IPS-18c (cell line): ENCODE measurements around the gene HYOU1.
"Not testable (repeated sequence)": the region's sequence is repeated elsewhere in the genome, so short reads cannot be mapped to it uniquely, and the experiment has no call there.

Source experiments
- H3K4me3 ChIP-seq: 2 replicates; pipeline ENCODE4 v1.7.0; 2013; ENCODE audit warnings: low read depth, mild to moderate bottlenecking, low read length, moderate library complexity; ENCODE audit not compliant: insufficient read depth
- H3K9me3 ChIP-seq: one replicate; pipeline ENCODE4 v1.6.1; 2013; ENCODE audit warnings: mild to moderate bottlenecking, low read length, moderate library complexity; ENCODE audit not compliant: control insufficient read depth, insufficient read depth

The HYOU1 gene

DNA sequence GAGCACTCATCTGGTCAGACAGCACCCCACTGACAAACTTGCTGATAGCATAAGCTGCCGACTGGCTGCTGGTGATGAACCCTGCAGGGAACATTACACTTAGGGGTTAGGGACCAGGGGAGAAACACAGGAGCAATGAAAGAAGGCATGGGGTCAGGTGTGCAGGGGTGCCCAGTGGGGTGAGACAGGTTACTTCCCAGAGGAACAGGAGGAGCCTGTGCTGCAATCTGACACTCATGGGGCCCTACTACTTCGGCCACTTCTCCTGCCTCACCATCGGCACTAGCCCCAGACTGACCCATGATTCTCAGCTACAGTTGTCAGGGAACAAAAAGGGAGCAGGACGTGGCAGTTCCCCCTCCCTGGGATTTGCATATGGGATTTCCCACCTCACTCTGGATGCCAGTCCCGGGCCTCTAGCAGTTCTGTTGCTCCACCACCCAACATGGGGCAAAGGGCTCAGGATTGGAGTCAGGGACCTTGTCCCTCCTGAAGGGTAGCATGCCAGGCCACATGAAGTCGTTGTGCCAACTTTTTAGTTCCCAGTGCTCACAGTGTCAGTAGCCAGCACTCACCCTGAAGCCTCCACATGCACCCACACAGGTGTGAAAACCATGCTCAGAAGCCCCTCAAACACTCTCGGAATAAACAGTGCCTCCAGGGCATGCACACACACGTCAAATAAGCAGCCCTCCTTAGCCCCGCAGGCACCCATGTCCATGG, 28.5 kb downstream of the HYOU1 start:
- Histone ChIP-seq H3K9me3 (no peaks in the 10 kb centered on the region), H3K4me3 (no peak overlapping the region)

DNA sequence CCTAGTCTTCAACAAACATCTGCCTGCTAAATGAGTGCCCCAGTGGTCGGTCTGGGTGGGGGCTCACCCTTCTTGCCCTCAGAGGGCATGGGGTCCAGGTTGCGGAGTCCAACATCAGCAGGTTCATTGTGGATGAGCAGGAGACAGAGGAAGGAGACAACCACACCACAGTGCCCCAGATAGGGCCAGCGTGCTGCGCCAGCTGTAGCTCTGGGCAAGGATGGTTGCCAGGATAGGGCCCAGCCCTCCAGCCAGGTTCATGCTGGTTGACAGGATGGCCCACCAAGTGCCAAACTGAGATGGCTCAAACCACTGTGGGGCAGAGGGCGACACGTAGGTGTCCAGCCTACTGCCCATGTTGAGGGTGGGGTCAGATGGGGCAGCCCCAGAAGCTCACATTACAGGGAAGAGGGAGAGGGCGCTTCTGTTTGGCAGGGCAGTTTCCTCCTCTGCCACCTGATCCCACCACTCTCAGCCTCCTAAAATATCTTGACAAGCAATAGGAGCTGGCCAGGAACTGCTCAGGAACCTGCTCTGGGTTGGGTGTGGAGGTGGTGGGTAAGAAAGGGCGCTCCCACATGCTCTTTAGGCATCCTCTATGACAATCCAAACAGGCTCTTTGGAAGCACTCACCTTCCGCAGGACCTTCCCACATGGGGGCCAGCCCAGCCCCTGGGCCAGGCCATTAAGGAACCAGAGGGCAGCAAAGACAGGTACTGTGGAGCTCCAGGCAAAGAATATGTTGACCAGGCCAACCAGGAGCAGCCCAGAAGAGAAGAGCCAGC, 29.3 kb downstream of the HYOU1 start:
- Histone ChIP-seq H3K4me3 (no peak overlapping the region), H3K9me3 (no peaks in the 10 kb centered on the region)

DNA sequence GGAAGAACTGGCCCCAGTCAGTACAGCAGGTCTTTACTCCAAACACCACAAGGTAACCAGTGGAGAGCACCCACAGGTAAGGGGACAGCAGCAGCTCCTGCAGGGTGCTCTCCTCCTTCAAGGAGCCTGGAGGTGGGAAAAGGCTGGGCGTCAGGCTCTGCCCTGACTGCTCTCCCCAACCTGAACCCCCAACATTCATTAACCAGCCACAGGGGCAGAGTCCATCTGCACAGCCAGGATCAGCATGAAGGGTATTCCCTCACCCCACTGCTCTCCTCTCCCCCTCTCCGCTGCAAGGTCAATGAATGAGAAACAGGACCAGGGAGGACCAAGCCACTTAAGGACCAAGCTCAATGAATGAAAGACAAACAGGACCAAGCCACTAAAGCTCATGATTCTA, 30.0 kb downstream of the HYOU1 start:
- Histone ChIP-seq H3K9me3 (no peaks in the 10 kb centered on the region), H3K4me3 (no peak overlapping the region)

DNA sequence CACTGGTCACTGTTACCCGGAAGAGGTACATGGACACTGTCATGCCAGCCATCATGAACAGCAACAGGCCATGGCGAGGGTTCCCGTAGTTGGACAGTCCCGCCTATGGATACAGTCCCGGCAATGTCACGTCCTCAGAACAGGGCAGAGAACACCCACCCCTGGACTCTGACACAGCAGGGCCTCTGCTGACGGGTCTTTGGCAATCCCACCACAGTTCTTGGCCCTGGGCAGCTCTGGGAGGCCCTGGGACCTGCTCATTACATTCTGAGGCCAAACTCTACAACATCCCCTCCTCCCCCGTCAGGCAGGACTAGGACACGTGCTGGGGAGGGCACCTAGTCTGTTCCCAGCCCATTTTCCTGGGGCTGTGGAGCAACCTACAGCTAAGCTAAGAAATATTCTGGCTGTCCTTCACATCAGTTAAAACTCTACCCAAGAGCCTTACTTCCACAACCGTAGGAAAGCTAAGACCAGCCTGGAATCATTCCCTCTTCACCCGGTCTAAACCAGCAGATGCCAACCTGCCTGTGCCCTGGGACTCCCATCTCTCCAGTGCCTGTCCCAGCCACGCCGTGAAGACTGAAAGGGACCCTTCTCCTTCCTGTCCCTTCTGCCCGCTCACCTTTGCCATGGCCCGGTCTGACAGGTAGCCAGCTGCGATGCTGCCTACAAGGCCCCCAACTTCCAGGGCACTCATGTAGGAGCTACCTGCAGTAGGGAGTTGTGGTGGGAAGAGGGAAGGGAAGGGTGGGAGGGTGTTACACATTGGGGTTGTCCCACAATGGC, 30.8 kb downstream of the HYOU1 start:
- Histone ChIP-seq H3K4me3 (no peak overlapping the region), H3K9me3 (no peaks in the 10 kb centered on the region)

DNA sequence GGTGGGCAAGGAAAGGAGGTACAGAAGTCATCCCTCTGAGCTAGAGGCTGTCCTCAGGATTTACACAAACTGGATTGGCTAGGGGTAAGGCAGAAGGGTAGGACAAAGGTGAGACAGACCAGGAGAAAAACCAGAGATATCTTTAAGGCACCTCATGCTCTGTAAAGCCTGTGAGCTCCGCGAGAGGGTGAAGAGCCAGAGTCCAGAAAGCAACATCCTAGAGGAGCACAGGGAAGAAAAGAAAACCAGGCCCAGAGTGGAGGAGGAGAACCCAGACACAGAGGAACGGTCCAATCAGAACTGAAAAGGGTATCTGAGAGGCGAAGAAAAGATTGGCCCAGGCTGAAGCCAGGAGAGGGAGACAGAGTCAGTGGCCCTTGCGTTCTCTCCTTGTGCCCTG, 31.5 kb downstream of the HYOU1 start:
- Histone ChIP-seq H3K9me3 (no peaks in the 10 kb centered on the region), H3K4me3 (no peak overlapping the region)

DNA sequence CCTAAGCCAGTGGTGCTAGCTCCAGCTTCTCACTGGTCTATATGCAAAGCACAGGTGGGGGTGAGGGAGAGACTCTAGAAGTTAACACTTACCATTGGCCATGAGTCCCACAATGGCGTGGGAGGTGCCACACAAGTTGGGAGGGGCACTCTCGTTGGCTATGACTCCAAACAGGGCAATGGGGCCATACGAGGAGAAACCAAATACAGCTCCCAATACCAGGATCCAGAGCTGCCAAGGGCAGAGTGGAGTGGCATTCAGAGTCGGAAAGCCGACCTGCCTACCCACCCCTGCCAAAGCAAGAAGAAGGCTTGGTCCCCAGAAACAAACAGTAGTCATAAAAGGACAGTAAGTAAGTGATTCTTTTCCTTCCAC, 31.9 kb downstream of the HYOU1 start:
- H3K4me3 ChIP-seq: no peak overlapping the region

DNA sequence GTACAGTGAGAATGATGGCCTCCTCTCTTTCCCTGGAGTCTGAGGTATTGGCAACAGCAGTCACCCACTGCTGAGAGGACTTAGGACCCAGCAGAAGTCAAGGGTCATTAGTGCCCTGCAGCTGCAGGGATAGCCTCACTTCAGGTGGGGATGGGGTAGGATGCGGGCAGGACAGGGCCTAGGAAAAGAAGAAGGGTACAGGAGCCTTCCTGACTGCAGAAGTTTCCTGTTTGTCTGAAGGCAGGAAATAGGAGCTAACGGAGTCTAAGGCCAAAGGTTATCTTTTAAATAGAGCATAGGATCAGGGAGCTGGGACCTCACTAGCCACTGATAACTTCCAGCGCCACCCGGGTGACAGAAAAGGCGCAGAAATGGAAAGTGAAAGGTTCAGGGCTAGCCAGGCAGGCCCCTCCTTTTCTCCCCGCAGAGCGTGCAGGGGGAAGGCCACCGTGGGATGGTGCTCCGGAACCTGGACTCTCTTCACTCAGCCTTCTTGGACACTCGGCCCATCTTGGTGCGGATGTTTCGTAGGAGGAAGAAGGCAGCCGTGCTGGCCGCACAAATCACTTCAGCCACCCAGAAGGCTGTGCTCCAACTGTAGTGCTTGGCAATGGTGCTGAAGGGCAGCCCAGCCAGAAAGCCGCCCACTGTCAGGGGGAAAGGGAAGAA, 32.4 kb downstream of the HYOU1 start:
- H3K4me3 ChIP-seq: no peak overlapping the region
- H3K9me3 ChIP-seq: no peaks in the 10 kb centered on the region

More for the DNA sequence above, 31.9 kb downstream of the HYOU1 start:
- H3K9me3 ChIP-seq: no peaks in the 10 kb centered on the region

DNA sequence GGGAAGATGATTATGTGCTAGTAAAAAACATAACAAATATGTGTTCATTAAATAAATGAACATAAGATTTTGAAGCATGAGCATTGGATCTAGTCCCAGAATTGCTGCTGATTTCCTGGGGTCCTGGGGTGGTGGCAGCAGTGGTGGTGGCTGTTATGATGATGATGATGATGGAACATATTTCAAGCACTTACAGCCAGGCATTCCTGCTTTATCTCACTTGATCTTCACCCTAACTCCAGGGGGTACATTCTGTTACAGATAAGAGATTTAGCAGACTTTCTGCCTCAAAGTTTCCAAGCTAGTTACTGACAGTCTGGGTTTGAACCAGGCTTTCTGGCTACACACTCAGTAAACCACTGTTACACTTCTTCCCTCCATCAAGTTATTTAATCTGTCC, 33.3 kb downstream of the HYOU1 start:
- H3K9me3 ChIP-seq: no peaks in the 10 kb centered on the region
- H3K4me3 ChIP-seq: no peak overlapping the region

DNA sequence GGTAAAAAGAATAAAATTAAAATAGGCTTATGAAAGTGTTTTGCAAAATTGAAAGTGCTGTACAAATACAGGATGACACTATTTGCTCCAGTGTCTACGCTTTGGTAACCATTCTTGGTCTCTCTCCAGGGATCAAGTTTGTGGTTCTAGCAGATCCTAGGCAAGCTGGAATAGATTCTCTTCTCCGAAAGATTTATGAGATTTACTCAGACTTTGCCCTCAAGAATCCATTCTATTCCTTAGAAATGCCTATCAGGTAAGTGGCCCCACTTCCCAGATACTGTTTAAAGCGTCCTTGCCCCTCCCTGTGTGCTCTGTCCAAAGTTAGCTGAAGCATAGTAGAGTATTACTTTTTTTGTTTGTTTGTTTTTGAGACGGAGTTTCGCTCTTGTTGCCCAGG, 35.4 kb downstream of the HYOU1 start:
- no peak overlapping the region for H3K4me3 ChIP-seq

DNA sequence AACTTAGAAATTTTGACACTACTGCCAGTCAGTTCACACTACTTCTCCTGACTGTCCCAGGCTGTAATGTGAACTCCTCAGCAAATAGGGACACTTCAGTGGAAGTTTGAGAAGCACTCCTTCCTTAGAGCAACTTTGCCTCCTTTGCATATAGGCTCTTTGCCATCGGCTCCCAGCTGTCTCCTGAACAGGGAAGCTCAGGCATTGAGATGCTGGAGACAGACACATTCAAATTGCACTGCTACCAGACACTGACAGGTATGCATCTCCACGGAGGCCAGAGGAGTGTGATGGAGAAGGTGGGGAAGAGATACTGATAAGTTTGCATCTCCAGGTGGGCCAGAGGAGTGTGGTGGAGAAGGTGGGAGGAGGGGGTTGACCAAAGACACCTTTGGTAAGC, 37.0 kb downstream of the HYOU1 start:
- H3K4me3 ChIP-seq: peak overlapping the region; percentile 16; the same call in 1 of the 2 replicates

More for the DNA sequence above, 35.4 kb downstream of the HYOU1 start:
- H3K9me3 ChIP-seq: no peaks in the 10 kb centered on the region

DNA sequence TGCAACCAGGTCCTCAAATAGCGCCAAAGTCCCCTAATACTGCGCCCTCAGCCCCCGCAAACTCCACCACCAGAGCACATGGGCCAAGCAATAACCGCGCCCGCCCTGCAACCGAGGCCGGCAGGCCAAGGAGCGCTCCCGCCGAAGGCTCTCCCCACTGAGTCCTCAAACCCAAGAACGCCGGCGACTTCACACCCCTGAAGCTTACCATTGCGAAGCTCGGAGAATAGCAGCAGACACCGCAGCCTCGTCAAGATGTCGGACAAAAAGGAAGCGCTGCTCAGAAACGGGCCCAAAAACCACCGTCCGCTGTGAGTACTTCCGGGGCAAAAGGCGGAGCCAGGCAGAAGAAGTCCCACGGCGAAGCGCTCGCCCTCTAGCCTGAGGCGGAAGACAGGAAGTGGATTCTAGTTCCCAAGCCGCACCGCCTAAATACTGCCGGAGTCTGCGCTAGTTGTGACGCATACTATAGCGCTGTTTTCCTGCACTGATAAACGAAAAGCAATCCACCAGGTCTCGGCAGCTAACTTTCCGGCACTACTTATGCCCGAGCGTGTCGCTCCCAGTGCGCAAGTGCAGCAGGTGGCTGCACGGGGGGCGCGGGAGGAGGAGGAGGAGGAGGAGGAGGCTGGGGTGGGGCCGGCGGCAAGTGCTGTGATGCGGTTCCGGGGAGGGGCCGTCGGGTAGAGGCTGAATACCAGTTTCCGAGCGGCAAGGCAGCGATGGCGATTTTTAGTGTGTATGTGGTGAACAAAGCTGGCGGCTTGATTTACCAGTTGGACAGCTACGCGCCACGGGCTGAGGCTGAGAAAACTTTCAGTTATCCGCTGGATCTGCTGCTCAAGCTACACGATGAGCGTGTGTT, 38.7 kb downstream of the HYOU1 start, which contains the start of the genes RPS25 and TRAPPC4:
Gene RPS25, minus strand, starts transcription at position 270 of the 865 bp plus-strand sequence. Its CDS starts 59 bp downstream, at position 211.
Gene TRAPPC4, plus strand, starts transcription at position 693 of the 865 bp plus-strand sequence. Its CDS starts 30 bp downstream, at position 723.
- Histone ChIP-seq H3K4me3 (peak within 1 kb of the TSS; percentile 94), H3K9me3 (no peaks in the 10 kb centered on the region)

More for the DNA sequence above, 37.0 kb downstream of the HYOU1 start:
- no peaks in the 10 kb centered on the region for H3K9me3 ChIP-seq

DNA sequence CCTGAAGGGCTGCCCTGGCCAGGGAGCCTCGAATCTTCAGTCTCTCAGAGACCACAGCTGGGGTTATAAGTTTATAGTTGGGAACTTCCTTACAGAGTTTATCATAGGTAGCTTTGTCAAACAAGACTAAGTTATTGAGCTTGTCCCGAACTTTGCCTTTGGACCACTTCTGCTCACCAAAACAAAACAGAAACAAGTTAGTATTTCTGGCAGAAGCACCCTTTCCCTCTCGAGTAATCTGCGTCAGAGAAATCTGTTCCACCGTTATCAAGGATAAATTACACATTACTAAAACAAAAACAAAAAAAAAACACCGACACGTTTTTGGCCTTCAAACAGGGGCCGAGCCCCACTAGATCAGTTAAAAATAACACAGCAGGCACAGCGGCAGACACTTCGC, 39.6 kb downstream of the HYOU1 start:
- H3K9me3 ChIP-seq: not testable (repeated sequence)
- peak overlapping the region; percentile 94 for H3K4me3 ChIP-seq

DNA sequence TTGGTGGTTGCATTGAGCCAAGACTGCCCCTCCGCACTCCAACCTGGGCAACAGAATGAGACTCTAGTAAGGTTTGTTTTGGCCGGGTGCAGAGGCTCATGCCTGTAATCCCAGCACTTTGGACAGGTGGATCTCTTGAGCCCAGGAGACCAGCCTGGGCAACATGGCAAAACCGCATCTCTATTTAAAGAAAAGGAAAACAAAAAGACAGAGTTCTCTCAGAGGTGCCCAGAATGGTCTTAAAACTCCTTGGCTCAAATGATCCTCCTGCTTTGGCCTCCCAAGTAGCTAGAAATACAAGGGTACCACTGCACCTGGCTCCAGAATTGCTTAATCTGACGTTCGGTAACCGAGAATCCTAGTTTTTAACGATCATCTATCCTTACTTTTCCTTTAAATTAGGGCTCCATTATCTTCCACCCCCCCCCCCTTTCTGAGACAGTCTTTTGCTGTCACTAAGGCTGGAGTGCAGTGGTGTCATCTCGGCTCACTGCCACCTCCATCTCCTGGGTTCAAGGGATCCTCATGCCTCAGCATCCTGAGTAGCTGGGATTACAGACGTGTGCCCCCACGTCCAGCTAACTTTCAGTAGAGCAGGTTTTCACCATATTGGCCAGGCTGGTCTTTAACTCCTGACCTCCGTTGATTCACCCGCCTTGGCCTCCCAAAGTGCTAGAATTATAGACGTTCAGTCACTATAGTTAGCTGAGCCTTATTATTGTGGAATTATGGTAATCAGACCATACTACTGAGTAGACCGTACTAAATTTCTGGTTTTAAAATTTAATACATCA, 40.6 kb downstream of the HYOU1 start:
- Histone ChIP-seq H3K4me3 (peak overlapping the region; percentile 94; the same call in 1 of the 2 replicates), H3K9me3 (no peaks in the 10 kb centered on the region)

DNA sequence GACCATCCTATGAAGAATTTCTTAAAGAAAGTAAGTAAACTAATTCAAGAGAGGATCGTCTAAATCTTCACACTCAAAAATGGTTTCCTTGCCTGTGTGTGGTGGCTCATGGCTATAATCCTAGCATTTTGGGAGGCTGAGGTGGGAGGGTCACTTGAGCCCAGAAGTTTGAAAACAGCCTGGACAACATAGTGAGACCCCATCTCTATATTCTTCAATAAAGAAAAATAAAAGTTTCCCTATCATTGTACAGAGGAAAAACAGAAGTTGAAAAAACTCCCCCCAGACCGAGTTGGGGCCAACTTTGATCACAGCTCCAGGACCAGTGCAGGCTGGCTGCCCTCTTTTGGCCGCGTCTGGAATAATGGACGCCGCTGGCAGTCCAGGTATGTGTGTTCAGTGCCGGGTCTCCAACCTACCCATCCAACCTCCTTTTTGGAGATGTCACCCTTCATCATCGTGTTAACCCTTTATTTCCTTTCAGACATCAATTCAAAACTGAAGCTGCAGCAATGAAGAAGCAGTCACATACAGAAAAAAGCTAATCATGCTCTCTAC, 41.9 kb downstream of the HYOU1 start:
- Histone ChIP-seq H3K4me3 (no peak overlapping the region), H3K9me3 (no peaks in the 10 kb centered on the region)

DNA sequence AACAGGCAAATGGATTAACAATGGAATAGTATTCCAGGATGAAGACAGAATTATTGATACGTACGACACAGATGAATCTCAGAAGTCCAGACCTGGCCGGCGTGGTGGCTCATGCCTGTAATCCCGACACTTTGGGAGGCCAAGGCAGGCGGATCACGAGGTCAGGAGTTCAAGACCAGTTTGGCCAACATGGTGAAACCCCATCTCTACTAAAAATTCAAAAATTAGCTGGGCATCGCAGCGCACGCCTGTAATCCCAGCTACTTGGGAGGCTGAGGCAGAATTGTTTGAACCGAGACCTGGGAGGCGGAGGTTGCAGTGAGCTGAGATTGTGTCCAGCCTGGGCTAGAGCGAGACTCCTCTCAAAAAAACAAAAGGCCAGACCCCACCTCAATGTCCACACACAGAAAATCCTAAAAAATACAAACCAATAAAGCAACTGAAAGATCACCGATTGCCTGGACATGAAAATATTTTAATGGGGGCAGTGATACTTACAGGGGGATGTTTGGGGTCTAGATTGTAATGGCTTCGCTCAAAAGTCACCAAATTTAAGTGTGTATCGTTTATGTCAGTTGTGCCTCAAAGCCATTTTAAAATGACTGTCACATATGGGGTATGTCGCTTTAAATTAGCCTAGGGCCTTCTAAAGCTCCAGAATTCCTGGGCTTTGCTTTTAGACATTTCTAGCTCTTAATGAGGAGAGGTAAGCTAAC, 42.6 kb downstream of the HYOU1 start:
- no peak overlapping the region for H3K4me3 ChIP-seq
- H3K9me3 ChIP-seq: no peaks in the 10 kb centered on the region
